Nephron progenitor cell (in vitro differentiated cells): ENCODE measurements around the gene TPM2.
A peak's percentile ranks its signal among the peaks of the same experiment; 100 is the strongest.

Experiments used
- DNase-seq: peaks from one replicate; pipeline ENCODE4 v3.0.0; 2021
- H3K27ac Mint-ChIP-seq: 2 replicates; pipeline ENCODE4 v1.8.0; 2021; ENCODE audit warnings: mild to moderate bottlenecking, moderate library complexity, mixed read lengths
- H3K27me3 Mint-ChIP-seq: 2 replicates; pipeline ENCODE4 v1.8.0; 2021; ENCODE audit warnings: mild to moderate bottlenecking, low read depth, mixed read lengths; ENCODE audit not compliant: poor library complexity
- H3K36me3 Mint-ChIP-seq: 2 replicates; pipeline ENCODE4 v1.8.0; 2021; ENCODE audit warnings: low read depth, mixed read lengths
- H3K4me1 Mint-ChIP-seq: 2 replicates; pipeline ENCODE4 v1.8.0; 2021; ENCODE audit warnings: mixed read lengths
- H3K4me3 Mint-ChIP-seq: 2 replicates; pipeline ENCODE4 v1.8.0; 2021; ENCODE audit warnings: mild to moderate bottlenecking, moderate library complexity, mixed read lengths
- H3K9me3 Mint-ChIP-seq: 2 replicates; pipeline ENCODE4 v1.8.0; 2021; ENCODE audit warnings: mild to moderate bottlenecking, moderate library complexity, mixed read lengths
- CTCF ChIP-seq: fragments of 200-600 bp; sonication (generic); IDR thresholded peaks from 2 replicates; pipeline ENCODE4 v1.5.0; 2021; ENCODE audit warnings: antibody characterized with exemption

The TPM2 gene

GRCh38 chr9:35729101-35729500, 39.4 kb upstream of the TPM2 start:
- no peak for TF ChIP-seq CTCF
- H3K9me3 Mint-ChIP-seq, result no peaks in the 10 kb centered on the region
- H3K27ac Mint-ChIP-seq, result no peak overlapping the region
- peaks cover 17% of the 10 kb centered on the region for H3K36me3 Mint-ChIP-seq
- H3K4me3 Mint-ChIP-seq, result no peak overlapping the region
- DNase-seq, result no peak
- H3K27me3 Mint-ChIP-seq, result peaks cover 2% of the 10 kb centered on the region
- H3K4me1 Mint-ChIP-seq, result peaks cover 10% of the 10 kb centered on the region

- peak; percentile 56 for DNase-seq
- Mint-ChIP-seq H3K9me3 (no peaks in the 10 kb centered on the region), H3K4me1 (peaks cover 7% of the 10 kb centered on the region), H3K27me3 (peaks cover 2% of the 10 kb centered on the region), H3K36me3 (peaks cover 21% of the 10 kb centered on the region), H3K4me3 (no peak overlapping the region), H3K27ac (no peak overlapping the region)
- TF ChIP-seq CTCF, result no peak
These were observed 38.6 kb upstream of the TPM2 start for GRCh38 chr9:35728041-35728971.

GRCh38 chr9:35727676-35728040, 37.9 kb upstream of the TPM2 start:
- no peaks in the 10 kb centered on the region for H3K27me3 Mint-ChIP-seq
- TF ChIP-seq CTCF, result no peak

GRCh38 chr9:35726931-35727330, 37.2 kb upstream of the TPM2 start:
- no peaks in the 10 kb centered on the region for H3K27me3 Mint-ChIP-seq
- peaks cover 33% of the 10 kb centered on the region for H3K36me3 Mint-ChIP-seq
- H3K27ac Mint-ChIP-seq, result peak overlapping the region; percentile 69
- no peaks in the 10 kb centered on the region for H3K4me1 Mint-ChIP-seq
- no peak for TF ChIP-seq CTCF
- no peaks in the 10 kb centered on the region for H3K9me3 Mint-ChIP-seq
- H3K4me3 Mint-ChIP-seq, result no peak overlapping the region
- DNase-seq, result no peak

More at GRCh38 chr9:35727676-35728040, 37.9 kb upstream of the TPM2 start:
- no peaks in the 10 kb centered on the region for H3K9me3 Mint-ChIP-seq
- peaks cover under 1% of the 10 kb centered on the region for H3K4me1 Mint-ChIP-seq
- peaks cover 26% of the 10 kb centered on the region for H3K36me3 Mint-ChIP-seq
- H3K4me3 Mint-ChIP-seq, result no peak overlapping the region
- no peak overlapping the region for H3K27ac Mint-ChIP-seq
- DNase-seq, result no peak

- H3K27ac Mint-ChIP-seq, result no peak overlapping the region
- DNase-seq, result no peak
- TF ChIP-seq CTCF, result no peak
- H3K9me3 Mint-ChIP-seq, result no peaks in the 10 kb centered on the region
- H3K4me1 Mint-ChIP-seq, result no peaks in the 10 kb centered on the region
- H3K36me3 Mint-ChIP-seq, result peaks cover 41% of the 10 kb centered on the region
- H3K27me3 Mint-ChIP-seq, result no peaks in the 10 kb centered on the region
- H3K4me3 Mint-ChIP-seq, result no peak overlapping the region
These were observed 35.6 kb upstream of the TPM2 start for GRCh38 chr9:35725362-35725761.

GRCh38 chr9:35723908-35724307, 34.2 kb upstream of the TPM2 start:
- Mint-ChIP-seq H3K4me1 (no peaks in the 10 kb centered on the region), H3K27me3 (no peaks in the 10 kb centered on the region), H3K36me3 (peaks cover 55% of the 10 kb centered on the region), H3K4me3 (no peak overlapping the region), H3K27ac (no peak overlapping the region), H3K9me3 (no peaks in the 10 kb centered on the region)
- no peak for DNase-seq
- no peak for TF ChIP-seq CTCF
